OCI-LY3 (cell line): ENCODE measurements around the gene SLC35F2.

ENCODE experiments used
- CTCF ChIP-seq: fragments of 200-600, 300-600 bp; sonication (generic); IDR thresholded peaks from 2 replicates; pipeline ENCODE4 v1.5.1; 2014; ENCODE audit warnings: antibody characterized with exemption, low read length, low read depth
- EZH2phosphoT487 ChIP-seq: fragments of 200-600 bp; shearing (Covaris generic); IDR thresholded peaks from 2 replicates; pipeline ENCODE4 v1.6.1; 2018; ENCODE audit warnings: antibody characterized with exemption, mixed run types, low read depth

DNA sequence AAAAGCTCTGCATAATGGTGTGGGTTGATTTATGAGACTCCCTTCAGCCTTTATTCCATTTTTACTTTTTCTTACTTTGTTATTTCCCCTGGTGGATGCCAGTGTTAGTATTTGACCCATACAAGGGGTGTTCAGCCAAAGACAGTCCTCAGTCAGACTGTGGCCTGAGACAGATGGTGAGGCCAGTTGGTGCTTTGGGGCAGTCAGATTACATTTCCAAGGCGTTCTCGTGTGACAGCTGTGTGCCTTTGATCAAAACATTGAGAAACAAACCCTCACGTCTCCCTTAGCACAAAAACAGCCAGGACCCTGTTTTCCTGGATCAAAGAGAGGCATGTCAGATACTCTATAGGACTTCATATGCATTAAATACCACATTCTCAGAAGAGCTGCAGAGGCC, 115.4 kb downstream of the SLC35F2 start:
- TF ChIP-seq CTCF (no peak), EZH2phosphoT487 (no peak)
